NCI-H2196 treated with DMSO at 0.1 percent for 48 hours (cell line): ENCODE data around the gene MTMR11.
"Not testable (repeated sequence)": the region's sequence is repeated elsewhere in the genome, so short reads cannot be mapped to it uniquely, and the experiment has no call there.

Experiments used
- DNase-seq: peaks from one replicate; lab custom pipeline; 2025; ENCODE audit not compliant: unreplicated experiment; lab: John Stamatoyannopoulos, UW

Gene MTMR11

DNA sequence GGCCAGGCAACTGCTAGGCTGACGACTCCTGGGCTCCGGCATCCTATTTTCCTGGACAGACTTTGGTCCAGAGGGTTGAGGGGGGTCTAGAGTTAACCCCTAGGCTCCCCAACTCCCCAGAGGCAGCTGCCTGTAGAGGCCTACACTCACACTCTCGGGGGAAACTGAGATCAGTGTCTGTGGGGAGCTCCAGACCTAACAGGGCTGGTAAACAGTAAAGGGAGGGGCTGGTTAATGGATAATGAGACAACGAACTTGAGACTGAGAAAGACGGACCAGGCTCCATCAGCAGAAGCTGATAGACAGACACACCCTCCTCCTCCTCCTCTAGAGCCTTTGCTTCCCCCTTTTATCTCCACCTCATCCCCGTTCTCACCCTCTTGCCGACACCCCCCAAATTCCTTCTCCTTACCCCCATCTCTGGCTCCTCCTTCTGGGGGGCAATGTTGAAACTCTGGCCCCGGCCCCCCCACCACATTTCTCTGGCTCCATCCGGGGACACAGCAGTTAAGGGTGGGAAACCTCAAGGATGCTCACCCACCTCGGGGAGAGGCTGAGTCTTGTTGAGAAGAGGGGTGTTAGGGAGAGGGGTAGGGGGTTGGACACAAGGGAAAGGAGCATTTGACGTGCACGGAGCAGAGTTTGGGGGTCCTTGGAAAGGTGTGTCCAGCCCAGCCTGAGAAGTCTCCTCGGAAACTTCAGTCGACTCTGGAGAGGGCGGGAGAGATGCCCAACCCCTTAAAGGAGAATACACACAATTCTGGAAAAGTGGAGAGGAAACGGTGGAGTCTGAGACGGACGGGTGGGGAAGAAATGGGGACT is at the start of gene MTMR11:
Gene MTMR11, minus strand, starts transcription at position 710 of the 822 bp plus-strand sequence. Its CDS starts 232 bp downstream, at position 478.
- DNase-seq: no peak

GRCh38 chr1:149979972-149980540 is 43.4 kb upstream of the MTMR11 start:
- DNase-seq: no peak

- DNase-seq: no peak
Observed at GRCh38 chr1:149979245-149979971, 42.7 kb upstream of the MTMR11 start.

- no peak for DNase-seq
Observed at GRCh38 chr1:149978547-149979023, 41.9 kb upstream of the MTMR11 start.

DNA sequence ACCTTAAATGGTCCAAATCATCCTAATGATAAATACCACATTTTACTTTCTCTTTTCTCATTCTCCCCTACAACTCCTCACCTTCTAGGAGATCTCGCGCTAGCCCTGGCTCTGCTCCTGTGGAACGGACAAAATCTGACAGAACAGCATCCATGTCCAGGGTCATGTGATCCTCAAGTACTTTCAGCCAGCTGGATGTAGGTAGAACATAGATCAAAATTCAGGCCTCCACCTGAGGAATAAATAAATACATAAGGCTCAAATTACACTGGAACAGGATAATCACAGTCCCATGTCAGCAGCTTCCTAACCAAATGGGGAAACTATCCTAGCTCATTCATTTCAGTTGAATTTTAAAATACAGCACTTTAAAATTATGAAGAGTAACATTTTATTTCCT is 40.7 kb upstream of the MTMR11 start:
- peak; percentile 60 for DNase-seq

GRCh38 chr1:149972547-149972946 is 35.9 kb upstream of the MTMR11 start:
- no peak for DNase-seq

DNA sequence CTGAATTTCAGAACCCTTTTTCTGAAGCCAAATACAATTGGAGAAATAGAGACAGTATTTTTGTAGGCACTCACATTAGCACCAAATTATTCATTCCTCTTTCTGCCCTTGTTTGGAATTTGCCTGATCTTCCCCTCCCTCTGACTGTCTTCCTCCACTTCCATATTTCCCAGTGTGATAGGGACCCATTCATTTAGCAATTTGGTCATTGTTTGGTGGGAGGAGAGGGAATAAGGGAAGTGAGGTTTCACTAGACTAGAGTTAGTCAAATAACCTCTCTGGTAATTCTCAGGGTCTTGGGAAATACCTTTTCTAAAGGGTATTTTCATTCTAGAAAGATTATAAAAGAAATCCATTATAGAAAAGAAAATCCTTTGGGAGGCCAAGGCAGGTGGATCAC is 31.0 kb upstream of the MTMR11 start:
- DNase-seq: no peak

DNA sequence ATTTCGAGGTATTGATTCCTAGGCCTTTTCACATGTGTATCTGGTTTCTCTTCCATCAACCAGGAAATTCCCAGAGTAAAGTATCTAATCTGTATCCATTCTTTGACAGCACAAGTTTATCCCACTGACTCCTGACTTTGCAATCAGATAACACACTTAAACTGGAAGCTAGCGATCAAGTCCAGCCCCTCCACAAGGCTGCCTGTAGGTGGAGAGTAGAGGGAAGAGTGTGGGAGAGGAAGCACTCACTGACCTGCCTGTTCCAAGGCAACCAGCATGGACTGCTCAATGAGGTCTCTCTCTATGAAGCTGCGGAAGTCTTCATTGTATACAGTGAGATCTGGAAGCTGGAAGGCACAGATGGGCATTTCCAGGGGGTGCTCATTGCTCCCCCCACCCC is 30.4 kb upstream of the MTMR11 start:
- no peak for DNase-seq

DNA sequence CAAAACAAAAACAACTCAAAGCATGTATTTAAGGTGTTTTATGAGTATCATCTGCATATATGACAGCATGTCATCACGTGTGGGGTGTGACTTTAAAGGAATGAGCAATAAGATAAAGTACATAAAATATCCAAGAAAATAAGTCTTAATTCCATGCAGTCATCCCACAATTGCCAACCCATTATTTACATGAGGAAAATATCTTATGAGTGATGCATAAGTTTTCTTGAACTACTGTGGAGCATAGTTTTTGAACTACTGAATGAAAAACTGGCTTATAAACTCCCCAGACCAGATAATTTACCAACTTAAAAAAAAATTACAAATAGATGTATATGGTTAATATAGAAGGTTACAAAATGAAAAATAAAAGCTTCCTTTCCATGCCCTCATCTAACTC is 29.7 kb upstream of the MTMR11 start:
- DNase-seq: no peak

GRCh38 chr1:149965440-149965839 is 28.8 kb upstream of the MTMR11 start:
- no peak for DNase-seq

DNA sequence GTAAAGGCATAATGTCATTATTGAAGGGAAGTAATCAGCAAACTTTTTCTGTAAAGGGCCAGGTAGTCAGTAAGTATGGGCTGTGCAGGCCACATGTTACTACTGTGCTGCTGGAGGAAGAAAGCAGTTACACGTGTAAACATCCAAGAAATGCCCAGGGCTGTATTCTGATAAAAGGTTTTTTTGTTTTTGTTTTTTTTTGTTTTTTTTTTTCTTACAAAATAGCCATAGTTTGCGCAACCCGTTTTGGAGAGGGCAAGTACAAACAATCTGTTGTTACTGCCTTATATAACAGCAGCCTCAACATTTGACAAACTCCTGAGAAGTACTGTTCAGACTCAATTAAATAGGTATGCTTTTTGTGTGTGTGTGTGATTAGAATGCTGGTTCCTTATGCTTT is 26.7 kb upstream of the MTMR11 start:
- DNase-seq: no peak

DNA sequence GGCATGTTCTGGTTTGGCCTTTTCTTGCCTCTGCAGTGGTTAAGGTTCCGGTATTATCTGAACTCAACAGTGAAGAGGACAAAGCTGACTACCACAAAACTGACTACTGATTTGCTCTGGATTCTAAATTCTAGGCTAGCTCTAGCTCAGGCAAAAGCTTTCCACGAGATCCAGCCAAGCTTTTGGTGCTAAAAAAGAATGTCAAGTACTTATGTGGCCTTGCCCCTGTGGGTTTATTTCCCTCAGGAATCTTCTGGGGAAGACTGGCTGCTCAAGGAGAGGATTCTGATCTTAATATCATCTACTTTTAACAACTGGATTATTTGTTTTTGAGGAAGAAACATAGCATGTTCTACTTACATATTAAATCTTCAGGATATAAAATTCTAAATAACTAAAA is 26.1 kb upstream of the MTMR11 start:
- DNase-seq: no peak

GRCh38 chr1:149962039-149962647 is 25.5 kb upstream of the MTMR11 start:
- DNase-seq: peak; percentile 49

GRCh38 chr1:149957548-149957947 is 20.9 kb upstream of the MTMR11 start:
- DNase-seq: not testable (repeated sequence)

GRCh38 chr1:149949911-149950310 is 13.2 kb upstream of the MTMR11 start:
- no peak for DNase-seq

- DNase-seq: no peak
Observed at GRCh38 chr1:149945206-149945605, 8.5 kb upstream of the MTMR11 start.

- DNase-seq: no peak
Observed at GRCh38 chr1:149942885-149943284, 6.2 kb upstream of the MTMR11 start.

- no peak for DNase-seq
Observed at GRCh38 chr1:149942207-149942606, 5.5 kb upstream of the MTMR11 start.

- DNase-seq: no peak
Observed at GRCh38 chr1:149940427-149940826, 3.7 kb upstream of the MTMR11 start.

GRCh38 chr1:149938668-149939003 is 2.0 kb upstream of the MTMR11 start:
- not testable (repeated sequence) for DNase-seq

DNA sequence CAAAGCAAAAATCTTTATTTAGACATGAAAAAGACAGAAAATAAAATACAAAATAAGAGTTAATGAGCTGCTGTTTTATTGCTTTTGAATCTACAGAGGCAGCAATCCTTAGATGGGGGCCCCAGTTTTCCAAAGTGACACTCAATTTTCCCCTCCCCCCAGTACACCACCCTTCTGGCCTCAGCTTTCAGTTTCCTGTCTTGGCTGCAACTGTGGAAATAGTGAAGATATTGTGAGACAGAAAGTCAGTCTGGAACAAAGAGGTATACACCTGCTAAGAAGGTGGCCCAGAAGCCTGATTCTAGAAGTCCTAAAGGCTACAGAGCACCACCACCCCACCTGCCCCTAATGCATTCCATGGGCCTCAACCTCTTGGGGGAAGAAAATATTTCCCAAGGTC is 1.1 kb upstream of the MTMR11 start:
- DNase-seq: no peak
